Mucosa of stomach (tissue), 1 donor: ENCODE results near the gene CCR4.
"Not testable (repeated sequence)": the region's sequence is repeated elsewhere in the genome, so short reads cannot be mapped to it uniquely, and the experiment has no call there.

Experiments used
- H3K27me3 ChIP-seq: one replicate; pipeline ENCODE4 v1.7.0; 2013; ENCODE audit warnings: mild to moderate bottlenecking, low read length; ENCODE audit not compliant: control insufficient read depth, insufficient read depth
- H3K36me3 ChIP-seq: one replicate; pipeline ENCODE4 v1.7.0; 2013; ENCODE audit warnings: low read length; ENCODE audit not compliant: control insufficient read depth, insufficient read depth
- H3K4me1 ChIP-seq: one replicate; pipeline ENCODE4 v1.7.0; 2013; ENCODE audit warnings: mild to moderate bottlenecking, low read length; ENCODE audit not compliant: control insufficient read depth, insufficient read depth
- H3K4me3 ChIP-seq: one replicate; pipeline ENCODE4 v1.7.0; 2013; ENCODE audit warnings: low read length
- H3K9ac ChIP-seq: one replicate; pipeline ENCODE4 v1.7.0; 2013; ENCODE audit warnings: mild to moderate bottlenecking, low read length, moderate library complexity
- H3K9me3 ChIP-seq: one replicate; pipeline ENCODE4 v1.7.0; 2013; ENCODE audit warnings: mild to moderate bottlenecking, low read length, moderate library complexity; ENCODE audit not compliant: control insufficient read depth
- donor health status: Pancreatic carcinoma.

CCR4 gene

DNA sequence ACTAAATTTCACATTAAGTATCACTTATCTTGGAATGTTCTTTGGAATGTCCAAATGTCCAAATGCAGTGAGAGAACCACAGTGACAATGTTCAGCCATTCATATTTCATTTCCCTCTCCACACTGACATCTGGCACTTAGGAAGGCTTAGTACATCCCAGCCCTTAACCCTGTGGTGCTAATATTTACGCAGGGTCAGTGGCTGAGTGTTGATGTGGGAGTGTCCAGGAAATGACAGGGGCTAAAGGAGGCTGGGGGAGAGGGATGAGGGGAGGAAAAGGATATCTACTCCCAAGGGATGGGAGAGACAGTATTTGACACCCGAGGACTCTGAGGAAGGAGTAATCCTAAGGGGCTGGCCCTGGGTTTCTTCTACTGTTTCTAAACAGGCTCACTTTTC is 14.1 kb upstream of the CCR4 start:
- Histone ChIP-seq H3K9ac (no peak overlapping the region), H3K36me3 (no peaks in the 10 kb centered on the region), H3K4me3 (no peak overlapping the region), H3K27me3 (no peaks in the 10 kb centered on the region), H3K9me3 (no peaks in the 10 kb centered on the region), H3K4me1 (no peaks in the 10 kb centered on the region)

DNA sequence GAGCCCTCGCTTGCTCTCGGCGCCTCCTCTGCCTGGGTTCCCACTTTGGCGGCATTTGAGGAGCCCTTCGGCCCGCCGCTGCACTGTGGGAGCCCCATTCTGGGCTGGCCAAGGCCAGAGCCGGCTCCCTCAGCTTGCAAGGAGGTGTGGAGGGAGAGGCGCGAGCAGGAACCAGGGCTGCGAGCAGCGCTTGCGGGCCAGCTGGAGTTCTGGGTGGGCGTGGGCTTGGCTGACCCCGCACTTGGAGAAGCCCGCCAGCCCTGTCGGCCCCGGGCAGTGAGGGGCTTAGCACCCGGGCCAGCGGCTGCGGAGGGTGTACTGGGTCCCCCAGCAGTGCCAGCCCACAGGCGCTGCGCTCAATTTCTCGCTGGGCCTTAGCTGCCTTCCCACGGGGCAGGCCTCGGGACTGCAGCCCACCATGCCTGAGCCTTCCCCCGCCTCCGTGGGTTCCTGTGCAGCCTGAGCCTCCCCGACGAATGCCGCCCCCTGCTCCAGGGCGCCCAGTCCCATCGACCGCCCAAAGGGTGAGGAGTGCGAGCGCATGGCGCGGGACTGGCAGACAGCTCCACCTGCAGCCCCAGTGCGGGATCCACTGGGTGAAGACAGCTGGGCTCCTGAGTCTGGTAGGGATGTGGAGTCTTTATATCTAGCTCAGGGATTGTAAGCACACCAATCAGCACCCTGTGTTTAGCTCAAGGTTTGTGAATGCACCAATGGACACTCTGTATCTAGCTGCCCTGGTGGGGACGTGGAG is 11.7 kb upstream of the CCR4 start:
- not testable (repeated sequence) for H3K27me3 ChIP-seq, H3K9me3 ChIP-seq, H3K4me3 ChIP-seq, H3K9ac ChIP-seq, H3K36me3 ChIP-seq, H3K4me1 ChIP-seq

DNA sequence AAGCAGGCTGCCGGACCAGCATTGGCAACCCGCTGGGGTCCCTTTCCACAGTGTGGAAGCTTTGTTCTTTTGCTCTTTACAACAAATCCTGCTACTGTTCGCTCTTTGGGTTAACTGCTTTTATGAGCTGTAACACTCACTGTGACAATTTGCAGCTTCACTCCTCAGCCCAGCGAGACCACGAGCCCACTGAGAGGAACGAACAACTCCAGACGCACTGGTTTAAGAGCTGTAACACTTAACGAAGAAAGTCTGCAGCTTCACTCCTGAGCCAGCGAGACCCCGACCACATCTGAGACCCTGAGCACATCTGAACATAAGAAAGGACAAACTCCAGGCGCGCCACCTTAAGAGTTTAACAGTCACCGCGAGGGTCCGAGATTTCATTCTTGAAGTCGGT is 10.7 kb upstream of the CCR4 start:
- no peaks in the 10 kb centered on the region for H3K9me3 ChIP-seq
- H3K9ac ChIP-seq, result no peak overlapping the region
- H3K36me3 ChIP-seq, result no peaks in the 10 kb centered on the region
- H3K4me3 ChIP-seq, result no peak overlapping the region
- H3K4me1 ChIP-seq, result no peaks in the 10 kb centered on the region
- H3K27me3 ChIP-seq, result no peaks in the 10 kb centered on the region

DNA sequence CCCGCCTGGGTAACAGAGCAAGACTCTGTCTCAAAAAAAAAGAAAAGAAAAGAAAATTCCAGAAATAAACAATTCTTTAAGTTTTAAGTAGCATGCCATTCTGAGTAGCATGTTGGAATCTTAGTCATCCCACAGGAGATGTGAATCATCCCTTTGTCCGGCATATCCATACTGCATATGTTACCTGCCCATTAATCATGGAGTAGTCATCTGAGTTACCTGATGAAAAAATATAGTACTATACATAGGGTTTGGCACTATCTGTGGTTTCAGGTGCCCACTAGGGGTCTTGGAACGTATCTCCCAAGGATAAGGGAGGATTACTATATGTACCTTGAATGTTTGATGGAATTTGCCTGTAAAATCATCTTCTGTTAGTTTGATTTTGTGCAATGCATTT is 6.3 kb upstream of the CCR4 start:
- Histone ChIP-seq H3K4me1 (no peaks in the 10 kb centered on the region), H3K9me3 (no peaks in the 10 kb centered on the region), H3K4me3 (no peak overlapping the region), H3K27me3 (no peaks in the 10 kb centered on the region), H3K36me3 (no peaks in the 10 kb centered on the region), H3K9ac (no peak overlapping the region)

DNA sequence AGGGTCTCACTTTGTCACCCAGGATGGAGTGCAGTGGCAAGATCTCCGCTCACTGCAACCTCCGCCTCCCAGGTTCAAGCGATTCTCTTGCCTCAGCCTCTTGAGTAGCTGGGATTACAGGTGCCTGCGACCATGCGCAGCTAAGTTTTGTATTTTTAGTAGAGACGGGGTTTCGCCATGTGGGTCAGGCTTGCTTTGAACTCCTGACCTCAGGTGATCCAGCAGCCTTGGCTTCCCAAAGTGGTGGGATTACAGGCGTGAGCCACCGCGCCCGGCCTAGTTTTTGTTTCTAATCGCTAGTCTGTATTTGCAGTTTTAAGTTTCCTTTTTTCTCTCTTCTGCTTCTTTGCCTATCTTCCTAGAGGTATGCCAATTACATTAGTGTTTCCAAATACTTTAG is 5.8 kb upstream of the CCR4 start:
- not testable (repeated sequence) for H3K9ac ChIP-seq, H3K27me3 ChIP-seq, H3K4me1 ChIP-seq, H3K4me3 ChIP-seq, H3K9me3 ChIP-seq, H3K36me3 ChIP-seq

DNA sequence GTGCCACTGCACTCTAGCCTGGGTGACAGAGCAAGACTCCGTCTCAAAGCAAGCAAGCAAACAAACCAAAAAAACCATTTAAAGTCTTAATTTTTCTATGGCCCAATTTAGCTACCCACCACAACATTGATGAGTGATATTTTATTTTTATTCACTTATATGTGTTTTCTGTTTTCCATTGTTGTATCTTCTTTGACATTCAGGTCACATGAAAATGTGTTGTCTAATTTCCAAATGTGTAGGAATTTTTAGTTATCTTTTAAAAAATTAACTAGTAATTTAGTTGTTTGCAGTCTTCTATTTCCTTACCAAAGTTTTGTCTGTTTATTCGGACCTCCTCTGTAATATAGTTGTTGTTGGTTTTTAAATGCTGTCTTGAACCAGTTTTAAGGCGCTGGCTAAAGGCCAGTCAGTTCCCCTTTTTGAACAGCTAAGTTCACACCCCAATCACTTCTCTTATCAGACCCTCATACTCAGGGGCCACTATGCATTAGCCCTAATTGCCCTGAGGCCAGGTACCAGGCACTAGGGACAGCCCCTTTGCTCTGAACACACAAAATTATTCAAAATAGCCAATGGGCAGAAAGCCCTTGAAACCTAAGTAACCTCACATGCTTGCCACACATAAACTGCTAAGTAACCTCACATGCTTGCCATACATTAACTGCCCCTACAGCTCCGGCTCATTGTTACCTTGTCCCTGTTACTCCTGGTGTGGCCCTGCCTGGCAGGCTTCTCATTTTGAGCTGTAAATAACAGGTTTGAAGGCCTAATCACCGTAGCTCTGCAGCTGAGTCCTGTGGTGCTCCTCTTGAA is 4.3 kb upstream of the CCR4 start:
- Histone ChIP-seq H3K27me3 (no peaks in the 10 kb centered on the region), H3K36me3 (no peaks in the 10 kb centered on the region), H3K4me1 (no peaks in the 10 kb centered on the region), H3K9me3 (no peaks in the 10 kb centered on the region), H3K9ac (no peak overlapping the region), H3K4me3 (no peak overlapping the region)

DNA sequence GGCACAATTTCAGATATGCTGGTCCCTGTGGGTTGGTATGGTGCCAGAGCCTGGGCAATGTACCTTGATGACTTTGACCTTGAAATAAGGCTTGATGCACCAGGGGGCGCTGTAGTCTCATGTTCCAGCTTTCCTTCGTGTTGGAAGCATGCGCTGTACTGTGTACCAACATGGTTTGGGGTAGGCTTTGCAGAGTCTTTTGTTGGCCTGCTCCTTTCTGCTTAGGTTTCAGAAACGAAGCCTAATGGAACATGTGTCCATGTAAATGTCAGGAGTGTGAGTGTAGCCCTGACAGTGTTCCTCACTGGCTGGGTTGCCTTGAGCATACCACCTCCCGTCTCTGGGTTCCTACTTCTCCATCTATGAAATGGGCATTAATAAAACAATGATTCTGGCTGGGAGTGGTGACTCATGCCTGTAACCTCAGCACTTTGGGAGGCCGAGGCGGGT is 3.6 kb upstream of the CCR4 start:
- Histone ChIP-seq H3K36me3 (no peaks in the 10 kb centered on the region), H3K4me1 (no peaks in the 10 kb centered on the region), H3K9me3 (no peaks in the 10 kb centered on the region), H3K9ac (no peak overlapping the region), H3K27me3 (no peaks in the 10 kb centered on the region), H3K4me3 (no peak overlapping the region)

DNA sequence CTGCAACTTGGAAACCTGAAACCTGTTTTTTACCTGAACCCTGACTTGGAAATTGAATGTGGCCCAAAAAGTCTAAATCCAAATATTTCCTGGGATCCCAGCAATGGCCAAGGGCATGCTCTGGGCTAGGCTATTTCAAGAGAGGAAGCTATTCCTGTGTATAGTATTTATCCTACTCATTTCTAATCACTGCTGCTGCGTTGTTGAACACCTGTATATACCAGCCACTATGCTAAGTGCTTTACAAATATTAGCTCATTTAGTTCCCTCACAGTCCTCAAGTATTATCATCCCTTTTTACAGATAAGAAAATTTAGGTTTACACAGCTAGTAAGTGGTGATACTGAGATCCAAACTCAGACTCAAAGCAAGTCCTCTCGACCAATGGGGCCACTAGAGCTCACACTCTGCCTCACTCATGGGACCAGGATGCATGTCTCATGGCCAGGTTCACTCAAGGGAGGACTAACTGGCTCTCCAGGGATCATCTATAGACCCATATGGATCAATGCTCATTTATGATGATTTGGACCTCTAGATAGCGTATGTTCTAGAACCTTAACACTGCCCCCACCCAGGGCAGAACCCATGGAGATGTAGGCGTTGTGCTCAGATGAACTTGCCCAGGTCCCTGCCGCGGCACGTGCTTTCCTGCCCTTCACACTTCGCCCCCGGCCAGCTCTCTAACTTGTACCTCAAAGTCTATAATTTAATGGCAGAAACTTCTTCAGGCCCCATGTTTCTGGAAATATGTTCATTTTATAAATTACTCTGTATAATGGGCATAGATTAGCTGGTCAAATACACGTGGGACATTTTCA is 2.6 kb upstream of the CCR4 start:
- Histone ChIP-seq H3K36me3 (no peaks in the 10 kb centered on the region), H3K27me3 (no peaks in the 10 kb centered on the region), H3K9ac (no peak overlapping the region), H3K4me3 (no peak overlapping the region), H3K4me1 (no peaks in the 10 kb centered on the region), H3K9me3 (no peaks in the 10 kb centered on the region)

DNA sequence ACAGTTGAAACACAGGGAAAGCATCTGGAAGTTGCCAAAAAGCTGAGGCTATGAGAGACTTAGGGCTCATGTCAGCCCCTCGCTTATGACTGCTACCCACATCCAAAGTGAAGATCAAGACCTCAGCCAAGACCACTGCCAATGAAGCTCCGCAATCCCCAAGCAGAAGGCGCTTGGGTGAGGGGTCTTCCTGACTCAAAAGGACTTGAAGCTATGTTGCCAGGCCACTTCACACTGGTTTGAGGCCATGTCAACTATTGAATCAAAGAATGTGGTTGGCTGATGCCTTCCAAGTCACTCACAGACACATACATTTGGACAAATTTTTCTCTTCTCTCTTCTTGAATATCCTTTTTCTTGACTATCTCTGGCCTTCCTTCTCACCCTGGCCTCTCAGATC is 928 bp upstream of the CCR4 start:
- no peaks in the 10 kb centered on the region for H3K36me3 ChIP-seq
- no peaks in the 10 kb centered on the region for H3K9me3 ChIP-seq
- no peak overlapping the region for H3K4me3 ChIP-seq
- no peak overlapping the region for H3K9ac ChIP-seq
- H3K27me3 ChIP-seq, result no peaks in the 10 kb centered on the region
- H3K4me1 ChIP-seq, result no peaks in the 10 kb centered on the region

DNA sequence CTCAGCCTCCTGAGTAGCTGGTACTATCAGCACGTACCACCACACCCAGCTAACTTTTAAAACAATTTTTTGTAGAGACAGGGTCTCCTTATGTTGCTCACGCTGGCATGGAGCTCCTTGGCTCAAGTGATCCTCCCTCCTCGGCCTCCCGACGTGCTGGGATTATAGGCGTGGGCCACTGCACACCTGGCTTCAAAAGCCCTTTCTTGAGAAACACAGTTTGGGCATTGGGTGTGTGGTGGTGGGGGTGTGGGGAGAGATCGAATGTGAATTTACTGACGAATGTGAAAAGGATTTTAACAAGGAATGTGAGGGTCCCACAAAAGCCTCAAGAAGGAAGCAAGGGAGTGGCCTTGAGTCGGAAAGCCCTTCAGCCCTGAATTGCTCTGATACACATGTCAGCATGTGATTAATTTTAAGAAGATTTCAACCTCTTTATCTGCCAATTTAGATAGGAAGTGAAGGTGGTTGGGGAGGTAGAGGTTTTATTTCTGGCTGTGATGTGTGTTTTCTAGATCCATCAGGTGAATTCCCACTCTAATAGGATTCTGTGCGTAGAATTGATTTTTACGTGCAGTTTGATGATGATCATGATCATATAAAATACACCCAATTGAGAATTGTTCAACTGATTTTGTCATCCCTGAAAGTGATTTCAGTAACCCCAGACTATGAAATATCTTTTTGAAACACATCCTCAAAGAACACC is 1.1 kb downstream of the CCR4 start:
- no peaks in the 10 kb centered on the region for H3K4me1 ChIP-seq
- no peak overlapping the region for H3K4me3 ChIP-seq
- H3K9me3 ChIP-seq, result no peaks in the 10 kb centered on the region

DNA sequence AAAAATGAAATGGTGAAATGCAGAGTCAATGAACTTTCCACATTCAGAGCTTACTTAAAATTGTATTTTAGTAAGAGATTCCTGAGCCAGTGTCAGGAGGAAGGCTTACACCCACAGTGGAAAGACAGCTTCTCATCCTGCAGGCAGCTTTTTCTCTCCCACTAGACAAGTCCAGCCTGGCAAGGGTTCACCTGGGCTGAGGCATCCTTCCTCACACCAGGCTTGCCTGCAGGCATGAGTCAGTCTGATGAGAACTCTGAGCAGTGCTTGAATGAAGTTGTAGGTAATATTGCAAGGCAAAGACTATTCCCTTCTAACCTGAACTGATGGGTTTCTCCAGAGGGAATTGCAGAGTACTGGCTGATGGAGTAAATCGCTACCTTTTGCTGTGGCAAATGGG is 3.1 kb downstream of the CCR4 start:
- H3K4me3 ChIP-seq, result no peak overlapping the region

More for the DNA sequence above, 1.1 kb downstream of the CCR4 start:
- H3K9ac ChIP-seq, result no peak overlapping the region
- H3K36me3 ChIP-seq, result no peaks in the 10 kb centered on the region
- no peaks in the 10 kb centered on the region for H3K27me3 ChIP-seq

More for the DNA sequence above, 3.1 kb downstream of the CCR4 start:
- H3K4me1 ChIP-seq, result no peaks in the 10 kb centered on the region
- no peaks in the 10 kb centered on the region for H3K9me3 ChIP-seq
- no peaks in the 10 kb centered on the region for H3K36me3 ChIP-seq
- H3K9ac ChIP-seq, result no peak overlapping the region
- no peaks in the 10 kb centered on the region for H3K27me3 ChIP-seq
